ENCODE measurements around the gene YBX3.

DNA sequence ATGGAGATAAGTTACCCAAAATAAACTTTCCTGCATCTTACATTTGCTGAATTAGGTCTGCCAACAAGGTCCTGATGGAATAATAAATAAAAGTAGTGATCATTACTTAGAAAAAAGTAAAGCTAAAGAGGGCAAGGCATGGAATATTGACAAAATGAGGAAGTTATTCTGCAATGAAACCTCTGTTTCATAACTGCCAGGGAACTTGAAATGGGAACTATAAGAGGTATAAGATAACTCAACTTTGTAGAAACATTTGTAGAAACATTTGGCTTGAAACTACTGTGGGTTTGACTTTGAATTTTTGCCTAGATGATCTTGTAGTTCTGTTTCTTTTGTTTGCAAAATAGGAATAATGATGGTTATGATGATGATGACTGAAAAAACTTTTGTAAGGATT lies 18.7 kb upstream of the YBX3 start:
- TF ChIP-seq, protein P1, sequence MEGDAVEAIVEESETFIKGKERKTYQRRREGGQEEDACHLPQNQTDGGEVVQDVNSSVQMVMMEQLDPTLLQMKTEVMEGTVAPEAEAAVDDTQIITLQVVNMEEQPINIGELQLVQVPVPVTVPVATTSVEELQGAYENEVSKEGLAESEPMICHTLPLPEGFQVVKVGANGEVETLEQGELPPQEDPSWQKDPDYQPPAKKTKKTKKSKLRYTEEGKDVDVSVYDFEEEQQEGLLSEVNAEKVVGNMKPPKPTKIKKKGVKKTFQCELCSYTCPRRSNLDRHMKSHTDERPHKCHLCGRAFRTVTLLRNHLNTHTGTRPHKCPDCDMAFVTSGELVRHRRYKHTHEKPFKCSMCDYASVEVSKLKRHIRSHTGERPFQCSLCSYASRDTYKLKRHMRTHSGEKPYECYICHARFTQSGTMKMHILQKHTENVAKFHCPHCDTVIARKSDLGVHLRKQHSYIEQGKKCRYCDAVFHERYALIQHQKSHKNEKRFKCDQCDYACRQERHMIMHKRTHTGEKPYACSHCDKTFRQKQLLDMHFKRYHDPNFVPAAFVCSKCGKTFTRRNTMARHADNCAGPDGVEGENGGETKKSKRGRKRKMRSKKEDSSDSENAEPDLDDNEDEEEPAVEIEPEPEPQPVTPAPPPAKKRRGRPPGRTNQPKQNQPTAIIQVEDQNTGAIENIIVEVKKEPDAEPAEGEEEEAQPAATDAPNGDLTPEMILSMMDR (IDR thresholded peaks at IDR 0.05 in 4 of 5, conservative IDR thresholded peaks at IDR 0.05 in 1 of 5), result no peak
- no peak for TF ChIP-seq POLR2A (IDR thresholded peaks at IDR 0.05)

All from gastrocnemius medialis (tissue), 4 donors.